Left lung (tissue), 10 donors: ENCODE results near the gene MARCHF3. TPM values are rescaled to one million over a fixed set of nuclear protein-coding genes. Genes with fewer than 3 reads are reported as not detected.

Source experiments
- ATAC-seq: fragments of 200-7000 bp; cut with Tn5 transposase; one replicate; pipeline ENCODE4 v1.9.1; 2020; ENCODE audit warnings: moderate library complexity
- DNase-seq, 4 donors: peaks; one replicate each; pipeline ENCODE4 v3.0.0-alpha.2; 2013 to 2020
- H3K27ac ChIP-seq, 2 donors: fragments of 200-600 bp; sonication (generic) in 1 of 2; one replicate each; pipeline versions ENCODE4 v1.5.0 to v1.8.0; 2020 to 2021
- H3K27me3 ChIP-seq, 2 donors: fragments of 200-600 bp; sonication (generic) in 1 of 2; one replicate each; pipeline versions ENCODE4 v1.5.0 to v1.8.0; 2020 to 2021
- H3K36me3 ChIP-seq, 2 donors: fragments of 200-600 bp; sonication (generic) in 1 of 2; one replicate each; pipeline versions ENCODE4 v1.5.0 to v1.8.0; 2020 to 2021
- H3K4me1 ChIP-seq, 2 donors: fragments of 200-600 bp; one replicate each; pipeline ENCODE4 v1.8.0; 2021
- H3K4me3 ChIP-seq, 2 donors: fragments of 200-600 bp; sonication (generic) in 1 of 2; one replicate each; pipeline versions ENCODE4 v1.5.0 to v1.8.0; 2020 to 2021; ENCODE audit warnings: mild to moderate bottlenecking in 1 of 2
- H3K9me3 ChIP-seq, 2 donors: fragments of 200-600 bp; sonication (generic) in 1 of 2; one replicate each; pipeline versions ENCODE4 v1.5.0 to v1.8.0; 2020 to 2021
- intact Hi-C, 2 donors: fragments of 100-400 bp; cut with DNase I; formaldehyde crosslinking; loops; one replicate each; pipeline versions ENCODE4 v1.11.2 to v1.14.2; 2022
- polyA plus RNA-seq, 6 donors: library from polyadenylated mRNA; unstranded; fragments of 120-200 nt; gene quantifications; one replicate each; pipeline ENCODE4 v1.2.1, GENCODE V29; 2013; ENCODE audit not compliant: insufficient read length in 6 of 6
- total RNA-seq, 2 donors: library from RNA; stranded (reverse); fragmentation: NEBNext Ultra II Directional; extraction: Animal tissue kit (Norgen Biotek cat#: 25700); gene quantifications; one replicate each; pipeline ENCODE4 v1.2.1, GENCODE V29; 2021
- TF ChIP-seq, protein P1 (sequence below), 2 donors: fragments of 200-600 bp; sonication (generic) in 1 of 2; IDR thresholded peaks; one replicate each; pipeline versions ENCODE4 v1.5.0 to v1.8.0; 2021; ENCODE audit warnings: antibody characterized with exemption in 2 of 2
- donor health status: DM: no; HTN: yes; CAD: no.
- donor health status: DM: no; HTN: no; CAD: no.

Gene MARCHF3
- total and polyA plus RNA-seq, 8 donors: 3.4 to 8.7 (median 5.5) TPM

DNA sequence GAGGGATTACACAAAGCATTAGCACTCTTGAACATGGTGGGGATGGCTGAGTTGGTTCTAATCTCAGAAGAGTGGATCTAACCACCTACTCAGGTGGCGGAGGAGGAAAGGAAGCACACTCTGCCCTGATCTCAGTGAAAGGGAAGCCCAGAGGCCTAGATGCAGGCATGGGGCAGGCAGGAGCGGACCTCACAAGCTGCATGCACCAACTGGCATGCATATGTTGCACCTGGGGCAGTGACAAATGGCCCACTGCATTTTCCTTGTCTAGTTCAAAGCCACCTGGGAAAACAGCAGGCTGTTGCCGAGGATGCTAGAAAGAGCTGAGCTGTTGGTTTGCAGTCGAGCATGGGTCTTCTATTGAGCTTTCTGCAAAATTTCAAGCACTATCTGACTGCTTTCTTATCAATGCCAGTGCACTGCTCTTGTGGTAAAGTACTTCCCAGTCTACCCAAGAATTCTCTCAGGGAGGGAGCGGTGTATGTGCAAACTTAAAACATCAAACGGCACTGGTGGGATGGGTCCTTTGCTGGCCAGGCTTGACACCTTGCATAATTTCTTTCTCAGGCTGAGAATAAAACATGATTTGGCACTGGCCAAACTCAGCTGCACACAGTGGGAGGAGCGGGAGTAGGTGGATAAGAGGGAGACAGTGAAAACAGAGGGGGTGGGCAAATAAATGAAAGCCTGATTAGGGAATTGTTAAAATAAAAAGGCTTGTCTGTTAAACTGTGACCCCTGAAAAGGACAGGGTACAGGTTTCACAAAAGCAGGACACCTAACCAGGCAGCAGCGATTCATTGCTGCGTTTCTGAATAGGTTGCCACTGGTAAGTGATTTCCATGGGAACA lies 108.9 kb downstream of the MARCHF3 start:
- intact Hi-C loops: no loop called here
- no peak overlapping the region for H3K27ac ChIP-seq
- H3K4me3 ChIP-seq: no peak overlapping the region
- peak; percentile 33 for ATAC-seq
- peaks cover 0 to 15% of the 10 kb centered on the region in 2 donors for H3K4me1 ChIP-seq
- no peak for DNase-seq
- no peaks in the 10 kb centered on the region for H3K36me3 ChIP-seq
- TF ChIP-seq, protein P1, sequence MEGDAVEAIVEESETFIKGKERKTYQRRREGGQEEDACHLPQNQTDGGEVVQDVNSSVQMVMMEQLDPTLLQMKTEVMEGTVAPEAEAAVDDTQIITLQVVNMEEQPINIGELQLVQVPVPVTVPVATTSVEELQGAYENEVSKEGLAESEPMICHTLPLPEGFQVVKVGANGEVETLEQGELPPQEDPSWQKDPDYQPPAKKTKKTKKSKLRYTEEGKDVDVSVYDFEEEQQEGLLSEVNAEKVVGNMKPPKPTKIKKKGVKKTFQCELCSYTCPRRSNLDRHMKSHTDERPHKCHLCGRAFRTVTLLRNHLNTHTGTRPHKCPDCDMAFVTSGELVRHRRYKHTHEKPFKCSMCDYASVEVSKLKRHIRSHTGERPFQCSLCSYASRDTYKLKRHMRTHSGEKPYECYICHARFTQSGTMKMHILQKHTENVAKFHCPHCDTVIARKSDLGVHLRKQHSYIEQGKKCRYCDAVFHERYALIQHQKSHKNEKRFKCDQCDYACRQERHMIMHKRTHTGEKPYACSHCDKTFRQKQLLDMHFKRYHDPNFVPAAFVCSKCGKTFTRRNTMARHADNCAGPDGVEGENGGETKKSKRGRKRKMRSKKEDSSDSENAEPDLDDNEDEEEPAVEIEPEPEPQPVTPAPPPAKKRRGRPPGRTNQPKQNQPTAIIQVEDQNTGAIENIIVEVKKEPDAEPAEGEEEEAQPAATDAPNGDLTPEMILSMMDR (IDR thresholded peaks at IDR 0.05): no peak
- no peaks in the 10 kb centered on the region for H3K9me3 ChIP-seq
- H3K27me3 ChIP-seq: no peaks in the 10 kb centered on the region

DNA sequence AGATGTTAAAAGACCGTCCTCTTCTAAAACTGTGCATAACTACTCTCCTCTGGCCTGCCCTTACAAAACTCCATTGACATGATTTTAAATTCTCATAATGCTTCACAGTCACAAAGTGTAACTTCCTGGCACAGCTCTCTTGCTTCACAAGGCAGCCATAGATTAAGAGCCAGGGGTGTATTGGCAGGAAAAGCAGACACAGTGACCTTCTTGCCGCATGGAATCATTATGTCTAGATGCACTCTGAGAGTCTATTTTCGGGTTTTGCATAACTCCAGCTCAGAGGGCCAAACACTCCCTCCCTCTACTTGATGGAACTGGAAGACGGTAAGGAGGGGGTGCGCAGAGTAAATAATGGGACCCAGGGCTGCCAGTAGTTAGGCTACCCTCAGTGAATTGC lies 110.1 kb downstream of the MARCHF3 start:
- intact Hi-C loops: no loop called here
- ATAC-seq (peak; percentile 47), DNase-seq (peak in 2 of 4 donors; percentile 40 to 71)
- H3K9me3 ChIP-seq: no peaks in the 10 kb centered on the region
- H3K27me3 ChIP-seq: no peaks in the 10 kb centered on the region
- TF ChIP-seq, protein P1 (IDR thresholded peaks at IDR 0.05): no peak
- H3K4me1 ChIP-seq: peaks cover 0 to 15% of the 10 kb centered on the region in 2 donors
- H3K4me3 ChIP-seq: no peak overlapping the region
- H3K27ac ChIP-seq: peak overlapping the region in 1 of 2 donors; percentile 48
- no peaks in the 10 kb centered on the region for H3K36me3 ChIP-seq

DNA sequence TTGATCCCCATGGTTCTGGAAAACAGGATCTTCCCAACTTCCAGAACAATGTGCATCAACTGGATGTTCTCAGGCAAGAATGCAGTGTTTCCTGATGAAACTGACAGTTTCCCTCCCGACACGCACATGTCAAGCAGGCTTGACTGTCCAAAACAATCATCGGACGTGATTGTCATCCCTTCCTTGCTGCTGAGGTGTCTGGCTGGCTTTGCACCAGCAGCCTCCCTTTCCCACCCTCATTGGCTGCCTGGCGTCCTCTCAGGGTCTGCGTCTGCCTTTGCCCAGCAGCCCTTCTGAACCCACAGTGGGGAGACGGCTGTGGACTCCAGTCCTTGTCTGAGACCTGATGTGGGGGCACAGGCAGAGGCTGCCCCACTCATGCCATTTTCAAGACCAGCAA lies 110.8 kb downstream of the MARCHF3 start:
- H3K4me1 ChIP-seq: peaks cover 0 to 15% of the 10 kb centered on the region in 2 donors
- no peak for ATAC-seq
- TF ChIP-seq, protein P1 (IDR thresholded peaks at IDR 0.05): no peak
- peak in 1 of 4 donors; percentile 18 for DNase-seq
- no peaks in the 10 kb centered on the region for H3K9me3 ChIP-seq
- H3K36me3 ChIP-seq: no peaks in the 10 kb centered on the region
- peak overlapping the region in 1 of 2 donors; percentile 48 for H3K27ac ChIP-seq
- intact Hi-C loops: no loop called here
- H3K27me3 ChIP-seq: no peaks in the 10 kb centered on the region
- H3K4me3 ChIP-seq: no peak overlapping the region

DNA sequence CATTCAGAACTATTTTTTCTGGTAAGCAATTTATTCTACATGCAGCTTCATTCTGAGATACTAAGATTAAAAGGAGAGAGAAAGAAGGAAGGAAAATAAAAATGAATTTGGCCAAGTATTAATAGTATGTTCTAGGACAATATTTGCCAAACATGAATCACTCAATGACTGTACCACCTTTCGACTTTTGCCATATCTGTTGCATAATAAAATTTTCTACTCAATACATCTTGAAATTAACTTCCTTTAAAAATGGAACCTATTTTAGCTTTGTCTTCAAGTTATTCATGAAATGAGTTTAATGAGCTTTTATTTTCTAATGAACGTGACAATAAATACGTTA lies 111.8 kb downstream of the MARCHF3 start:
- peaks cover 0 to 15% of the 10 kb centered on the region in 2 donors for H3K4me1 ChIP-seq
- no peak overlapping the region for H3K4me3 ChIP-seq
- no peaks in the 10 kb centered on the region for H3K9me3 ChIP-seq
- H3K27me3 ChIP-seq: no peaks in the 10 kb centered on the region
- TF ChIP-seq, protein P1 (IDR thresholded peaks at IDR 0.05): no peak
- intact Hi-C loops: no loop called here
- DNase-seq (no peak), ATAC-seq (no peak)
- H3K27ac ChIP-seq: peak overlapping the region in 1 of 2 donors; percentile 48
- no peaks in the 10 kb centered on the region for H3K36me3 ChIP-seq

DNA sequence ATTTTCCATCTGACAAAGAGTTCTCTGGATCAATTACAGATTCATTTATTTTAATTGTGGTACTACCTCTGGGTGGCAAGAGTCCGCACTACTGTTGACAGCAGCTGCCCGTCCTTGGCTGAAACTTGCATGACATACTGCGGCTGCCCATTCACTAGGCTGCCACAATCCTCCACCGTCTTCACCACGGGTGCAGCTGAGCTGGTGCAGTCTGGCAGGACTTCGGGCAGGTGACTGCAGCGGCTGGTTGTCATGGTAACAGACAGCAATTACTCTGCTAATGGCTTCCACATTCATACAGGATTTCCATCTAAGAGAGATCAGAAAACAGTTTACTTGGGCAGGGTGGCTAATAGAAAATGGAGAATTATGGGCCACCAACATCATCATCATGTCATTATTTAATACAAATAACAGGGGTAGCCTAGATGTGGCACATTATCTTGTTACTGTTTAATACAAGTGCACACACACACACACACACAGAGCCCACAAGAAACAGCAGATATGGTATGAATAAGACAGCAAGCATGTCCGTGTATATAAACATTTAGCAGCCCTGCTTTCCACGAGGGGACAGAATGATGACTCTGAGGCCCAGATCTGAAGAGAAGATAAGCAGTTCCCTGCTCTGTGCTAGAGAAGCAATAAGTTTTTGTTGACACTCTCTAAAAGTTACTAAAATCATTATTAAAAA lies 112.3 kb downstream of the MARCHF3 start:
- H3K27me3 ChIP-seq: no peaks in the 10 kb centered on the region
- ATAC-seq (peak; percentile 48), DNase-seq (peak in 1 of 4 donors; percentile 39)
- H3K4me3 ChIP-seq: no peak overlapping the region
- peak overlapping the region in 1 of 2 donors; percentile 48 for H3K27ac ChIP-seq
- H3K4me1 ChIP-seq: peaks cover 0 to 15% of the 10 kb centered on the region in 2 donors
- no peaks in the 10 kb centered on the region for H3K9me3 ChIP-seq
- H3K36me3 ChIP-seq: no peaks in the 10 kb centered on the region
- intact Hi-C loops: no loop called here
- TF ChIP-seq, protein P1 (IDR thresholded peaks at IDR 0.05): no peak
